ENCODE results near the gene FCN3.

DNA sequence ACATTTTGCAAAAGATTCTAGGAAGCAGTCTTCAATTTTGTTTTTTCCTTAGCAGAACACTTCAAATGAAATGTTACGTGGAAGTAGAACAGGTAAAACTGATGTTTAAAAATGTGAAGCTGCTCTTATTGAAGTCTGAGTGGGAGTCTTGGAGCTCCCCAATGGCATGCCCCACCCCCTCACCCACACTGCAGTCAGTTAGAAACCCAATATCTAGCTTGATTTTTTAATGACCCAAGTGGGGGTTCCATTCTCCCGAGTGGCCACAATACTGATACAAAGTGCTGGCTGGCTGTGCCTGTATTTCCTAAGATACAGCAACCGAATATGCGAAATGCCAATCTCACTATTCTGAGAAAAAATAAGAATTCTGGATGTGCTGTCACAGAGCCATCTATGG lies 49.1 kb upstream of the FCN3 start:
- TF ChIP-seq, protein P1, sequence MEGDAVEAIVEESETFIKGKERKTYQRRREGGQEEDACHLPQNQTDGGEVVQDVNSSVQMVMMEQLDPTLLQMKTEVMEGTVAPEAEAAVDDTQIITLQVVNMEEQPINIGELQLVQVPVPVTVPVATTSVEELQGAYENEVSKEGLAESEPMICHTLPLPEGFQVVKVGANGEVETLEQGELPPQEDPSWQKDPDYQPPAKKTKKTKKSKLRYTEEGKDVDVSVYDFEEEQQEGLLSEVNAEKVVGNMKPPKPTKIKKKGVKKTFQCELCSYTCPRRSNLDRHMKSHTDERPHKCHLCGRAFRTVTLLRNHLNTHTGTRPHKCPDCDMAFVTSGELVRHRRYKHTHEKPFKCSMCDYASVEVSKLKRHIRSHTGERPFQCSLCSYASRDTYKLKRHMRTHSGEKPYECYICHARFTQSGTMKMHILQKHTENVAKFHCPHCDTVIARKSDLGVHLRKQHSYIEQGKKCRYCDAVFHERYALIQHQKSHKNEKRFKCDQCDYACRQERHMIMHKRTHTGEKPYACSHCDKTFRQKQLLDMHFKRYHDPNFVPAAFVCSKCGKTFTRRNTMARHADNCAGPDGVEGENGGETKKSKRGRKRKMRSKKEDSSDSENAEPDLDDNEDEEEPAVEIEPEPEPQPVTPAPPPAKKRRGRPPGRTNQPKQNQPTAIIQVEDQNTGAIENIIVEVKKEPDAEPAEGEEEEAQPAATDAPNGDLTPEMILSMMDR (conservative IDR thresholded peaks at IDR 0.05 in 1 of 2, IDR thresholded peaks at IDR 0.05 in 1 of 2; ENCODE audit: low read depth in 1 of 2, low read length in 2 of 2) = no peak
- no peak for TF ChIP-seq EZH2 (IDR thresholded peaks at IDR 0.05; ENCODE audit: low read length, missing control alignments)

Data from fibroblast of lung (primary cell).